Adrenal gland (tissue), 12 donors: ENCODE data around the gene KRT72. TPM values are rescaled to one million over a fixed set of nuclear protein-coding genes. Genes with fewer than 3 reads are reported as not detected.

Experiments
- DNase-seq, 7 donors: peaks; one replicate each; pipeline ENCODE4 v3.0.0-alpha.2; 2019 to 2020
- H3K27ac ChIP-seq, 5 donors: fragments of 200-600 bp; sonication (generic) in 4 of 5; 1 replicate in 3 of 5; 2 replicates in 2 of 5; pipeline versions ENCODE4 v1.5.1 to v1.8.0; 2016 to 2020; ENCODE audit warnings: mild to moderate bottlenecking in 1 of 5
- H3K27me3 ChIP-seq: fragments of 200-600 bp; 2 replicates; pipeline ENCODE4 v1.8.0; 2021
- H3K36me3 ChIP-seq, 2 donors: fragments of 200-600 bp; replicated peaks in 1 of 2; 1 replicate in 1 of 2; 2 replicates in 1 of 2; pipeline versions ENCODE4 v1.5.1 to v1.8.0; 2018 to 2022
- H3K4me1 ChIP-seq, 2 donors: fragments of 200-600 bp; replicated peaks in 1 of 2; 1 replicate in 1 of 2; 2 replicates in 1 of 2; pipeline versions ENCODE4 v1.5.1 to v1.8.0; 2018 to 2021
- H3K4me3 ChIP-seq, 4 donors: fragments of 200-600 bp; sonication (generic) in 3 of 4; one replicate each; pipeline ENCODE4 v1.5.1; 2016 to 2018
- H3K9me3 ChIP-seq, 3 donors: fragments of 200-600 bp; sonication (generic) in 1 of 3; replicated peaks in 1 of 3; 1 replicate in 2 of 3; 2 replicates in 1 of 3; pipeline versions ENCODE4 v1.5.1 to v1.8.0; 2016 to 2021
- POLR2A ChIP-seq, 2 donors: fragments of 450-650 bp; IDR thresholded peaks; one replicate each; pipeline ENCODE4 v1.6.1; 2017; ENCODE audit warnings: antibody characterized with exemption in 2 of 2, mild to moderate bottlenecking in 2 of 2, moderate library complexity in 1 of 2
- WGBS, 4 donors: extraction: QIAGEN DNeasy Blood & Tissue Kit in 2 of 4; methylation state at CpG; one replicate each; pipeline versions ENCODE4 v1.1.5 to v1.1.7; 2013 to 2017; 5-methylcytosine and 5-hydroxymethylcytosine counted together
- intact Hi-C, 2 donors: fragments of 100-400 bp; cut with DNase I; formaldehyde crosslinking; loops; one replicate each; pipeline versions ENCODE4 v1.14.1 to v1.15.0; 2022 to 2023
- polyA plus RNA-seq, 3 donors: library from polyadenylated mRNA; stranded (reverse); fragments of 200-250 nt in 2 of 3; fragments of 350-450 nt in 1 of 3; fragmentation: Illumina TruSeq in 1 of 3; extraction: RNeasy Lipid Tissue Mini Kit (QIAGEN cat#74804) in 1 of 3; gene quantifications; one replicate each; pipeline ENCODE4 v1.2.3, GENCODE V29; 2013 to 2014
- total RNA-seq, 9 donors: library from RNA; depleted of rRNA in 4 of 9; stranded (reverse); fragments of >200 nt in 4 of 9; fragments of 120-200 nt in 1 of 9; fragmentation: NEBNext Ultra II Directional in 1 of 9; extraction: Animal tissue kit (Norgen Biotek cat#: 25700) in 1 of 9; gene quantifications; one replicate each; pipeline versions ENCODE4 v1.1.0 to v1.2.4, GENCODE V29; 2013 to 2023
- TF ChIP-seq, protein P1 (sequence below), 6 experiments: fragments of 450-650 bp in 4 of 6; fragments of 200-600 bp in 2 of 6; sonication (generic) in 1 of 6; IDR thresholded peaks; 1 replicate in 5 of 6; 2 replicates in 1 of 6; pipeline versions ENCODE4 v1.5.1 to v1.8.0; 2016 to 2021; ENCODE audit warnings: antibody characterized with exemption in 6 of 6, mild to moderate bottlenecking in 2 of 6, moderate library complexity in 1 of 6
- donor health status: healthy with polysubstance abuse.
- donor health status: Bipolar disorder and iron deficiency.
- donor health status: DM: yes; HTN: yes; CAD: no.
- donor health status: DM: no; HTN: no; CAD: no.
- donor health status: DM: no; HTN: no; CAD: no.
- donor health status: DM: yes; HTN: yes; CAD: no.

Gene KRT72
- total and polyA plus RNA-seq, 12 donors, result 0.14 to 2.7 TPM; not detected in 10

DNA sequence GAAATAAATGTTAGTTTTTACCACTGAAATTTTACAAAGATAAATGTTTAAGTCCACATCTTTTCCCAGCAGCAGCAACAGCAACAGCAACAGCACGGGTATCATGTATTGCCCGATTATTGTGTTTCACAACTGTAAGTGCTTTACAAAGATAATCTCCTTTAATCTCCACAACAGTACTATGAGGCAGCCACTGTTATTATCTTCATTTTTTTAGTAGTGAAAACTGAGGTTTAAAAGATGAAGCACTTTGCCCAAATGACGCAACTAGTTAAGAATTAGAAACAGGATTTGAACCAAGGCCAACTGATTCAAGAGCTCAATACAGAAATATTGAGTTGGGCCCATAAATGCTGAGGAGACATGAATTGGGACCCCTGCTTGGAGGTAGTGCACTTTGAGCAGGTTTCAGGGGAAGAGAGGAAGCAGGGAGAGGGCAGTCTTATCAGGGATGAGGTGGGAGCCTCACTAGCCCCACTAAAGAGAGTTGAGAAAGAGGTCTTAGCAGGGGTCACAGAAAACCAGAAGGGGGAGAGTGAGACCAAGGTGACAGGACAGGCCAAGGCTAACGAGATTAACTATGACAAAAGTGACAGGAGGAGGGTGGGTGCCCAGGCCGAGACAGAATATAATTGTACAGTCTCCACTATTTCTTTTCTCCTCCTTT lies 35.5 kb upstream of the KRT72 start:
- H3K9me3 ChIP-seq, result no peaks in the 10 kb centered on the region
- H3K27me3 ChIP-seq, result peaks cover 9% of the 10 kb centered on the region
- no peaks in the 10 kb centered on the region for H3K4me1 ChIP-seq
- TF ChIP-seq POLR2A (IDR thresholded peaks at IDR 0.05), result no peak
- TF ChIP-seq, protein P1, sequence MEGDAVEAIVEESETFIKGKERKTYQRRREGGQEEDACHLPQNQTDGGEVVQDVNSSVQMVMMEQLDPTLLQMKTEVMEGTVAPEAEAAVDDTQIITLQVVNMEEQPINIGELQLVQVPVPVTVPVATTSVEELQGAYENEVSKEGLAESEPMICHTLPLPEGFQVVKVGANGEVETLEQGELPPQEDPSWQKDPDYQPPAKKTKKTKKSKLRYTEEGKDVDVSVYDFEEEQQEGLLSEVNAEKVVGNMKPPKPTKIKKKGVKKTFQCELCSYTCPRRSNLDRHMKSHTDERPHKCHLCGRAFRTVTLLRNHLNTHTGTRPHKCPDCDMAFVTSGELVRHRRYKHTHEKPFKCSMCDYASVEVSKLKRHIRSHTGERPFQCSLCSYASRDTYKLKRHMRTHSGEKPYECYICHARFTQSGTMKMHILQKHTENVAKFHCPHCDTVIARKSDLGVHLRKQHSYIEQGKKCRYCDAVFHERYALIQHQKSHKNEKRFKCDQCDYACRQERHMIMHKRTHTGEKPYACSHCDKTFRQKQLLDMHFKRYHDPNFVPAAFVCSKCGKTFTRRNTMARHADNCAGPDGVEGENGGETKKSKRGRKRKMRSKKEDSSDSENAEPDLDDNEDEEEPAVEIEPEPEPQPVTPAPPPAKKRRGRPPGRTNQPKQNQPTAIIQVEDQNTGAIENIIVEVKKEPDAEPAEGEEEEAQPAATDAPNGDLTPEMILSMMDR (IDR thresholded peaks at IDR 0.05), result no peak
- no peak overlapping the region for H3K4me3 ChIP-seq
- H3K27ac ChIP-seq, result no peak overlapping the region
- no peaks in the 10 kb centered on the region for H3K36me3 ChIP-seq
- intact Hi-C loops, result no loop called here
- WGBS, 4 donors, result 47 to 74% (median 69%) methylated on average over 5 of the region's 5 CpGs
- DNase-seq, result peak in 1 of 7 donors; percentile 17

- WGBS, 4 donors, result 73 to 83% (median 79%) methylated on average over 6 of the region's 6 CpGs
- TF ChIP-seq, protein P1 (IDR thresholded peaks at IDR 0.05), result no peak
- no peak for TF ChIP-seq POLR2A (IDR thresholded peaks at IDR 0.05)
- peak in 2 of 7 donors; percentile 3 to 18 for DNase-seq
- no peak overlapping the region for H3K4me3 ChIP-seq
- H3K27ac ChIP-seq, result no peak overlapping the region
- no peaks in the 10 kb centered on the region for H3K4me1 ChIP-seq
- H3K9me3 ChIP-seq, result no peaks in the 10 kb centered on the region
- H3K36me3 ChIP-seq, result no peaks in the 10 kb centered on the region
- intact Hi-C loops, result no loop called here
- H3K27me3 ChIP-seq, result peaks cover 9% of the 10 kb centered on the region
Measured at GRCh38 chr12:52636189-52636588, 34.9 kb upstream of the KRT72 start.

GRCh38 chr12:52634266-52635056 lies 33.2 kb upstream of the KRT72 start:
- intact Hi-C loops, result no loop called here
- WGBS, 4 donors, result 37 to 48% (median 45%) methylated on average over 6 to 7 of the region's 7 CpGs
- TF ChIP-seq, protein P1 (IDR thresholded peaks at IDR 0.05), result no peak
- no peak for TF ChIP-seq POLR2A (IDR thresholded peaks at IDR 0.05)
- Histone ChIP-seq H3K9me3 (no peaks in the 10 kb centered on the region), H3K4me3 (no peak overlapping the region), H3K36me3 (no peaks in the 10 kb centered on the region), H3K4me1 (no peaks in the 10 kb centered on the region), H3K27ac (no peak overlapping the region), H3K27me3 (peaks cover 3% of the 10 kb centered on the region)
- peak; percentile 66 to 88 (median 85) for DNase-seq

DNA sequence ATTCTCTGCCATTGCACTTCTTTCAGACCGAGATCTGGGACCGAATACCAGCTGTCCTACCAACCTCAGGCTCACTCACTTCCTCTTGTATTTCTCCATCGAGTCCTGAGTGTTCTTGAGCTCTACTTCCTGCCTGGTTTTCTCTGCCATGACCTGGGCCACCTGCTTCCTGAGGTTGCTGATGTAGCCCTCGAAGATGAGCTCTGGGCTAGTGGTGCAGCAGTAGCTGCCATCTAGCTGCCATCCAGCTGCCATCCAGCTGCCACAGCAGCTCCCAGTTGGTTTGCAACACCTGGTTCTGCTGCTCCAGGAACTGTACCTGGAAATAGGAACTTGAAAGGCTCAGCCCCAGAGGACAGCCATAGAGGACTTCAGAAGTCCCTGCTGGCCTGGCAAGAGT lies 32.1 kb upstream of the KRT72 start:
- Histone ChIP-seq H3K4me3 (no peak overlapping the region), H3K4me1 (no peaks in the 10 kb centered on the region), H3K27me3 (peaks cover 6% of the 10 kb centered on the region), H3K9me3 (no peaks in the 10 kb centered on the region), H3K36me3 (no peaks in the 10 kb centered on the region), H3K27ac (no peak overlapping the region)
- 55 to 75% (median 63%) methylated on average over 3 to 4 of the region's 4 CpGs for WGBS, 4 donors
- DNase-seq, result no peak
- TF ChIP-seq, protein P1 (IDR thresholded peaks at IDR 0.05), result no peak
- no peak for TF ChIP-seq POLR2A (IDR thresholded peaks at IDR 0.05)
- intact Hi-C loops, result no loop called here
